ENCODE results near the gene ELK4.
A peak's percentile ranks its signal among the peaks of the same experiment; 100 is the strongest.

The ELK4 gene

GRCh38 chr1:205631768-205632668, at the start of gene ELK4:
TSS of gene ELK4 (minus strand) at chr1:205632011. CDS start at chr1:205623882, 8,129 bp downstream.
- no peak for FAIRE-seq

GRCh38 chr1:205681364-205681763, 49.6 kb upstream of the ELK4 start:
- FAIRE-seq, result no peak

GRCh38 chr1:205680073-205680851, 48.5 kb upstream of the ELK4 start, which contains the start of gene SLC45A3:
TSS of gene SLC45A3 (minus strand) at chr1:205680509. CDS start at chr1:205664656, 15,853 bp downstream.
- no peak for FAIRE-seq

GRCh38 chr1:205678286-205679111, 46.7 kb upstream of the ELK4 start:
- no peak for FAIRE-seq

GRCh38 chr1:205677167-205677566, 45.4 kb upstream of the ELK4 start:
- FAIRE-seq, result no peak

DNA sequence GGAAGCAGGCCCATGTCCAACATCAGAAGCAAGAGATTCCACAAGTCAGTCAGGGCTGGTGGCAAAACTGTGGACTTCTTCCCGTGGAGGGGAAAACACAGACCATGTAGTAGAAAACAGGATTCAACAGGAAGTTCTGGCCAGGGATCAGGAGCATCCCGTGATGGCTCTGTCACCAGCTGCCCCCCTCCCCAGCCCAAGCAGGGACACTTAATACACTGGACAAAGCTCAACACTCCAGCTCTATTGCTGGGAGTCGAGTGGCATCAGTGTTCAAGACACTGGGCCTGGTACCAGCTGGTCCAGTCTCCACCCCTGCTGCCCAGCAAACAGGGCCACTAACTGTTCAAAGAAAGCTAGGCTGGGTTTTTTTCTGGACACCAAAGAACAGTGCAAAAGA, 44.8 kb upstream of the ELK4 start:
- FAIRE-seq, result no peak

- FAIRE-seq, result no peak
These were observed 44.2 kb upstream of the ELK4 start for GRCh38 chr1:205676002-205676401.

- FAIRE-seq, result no peak
These were observed 43.4 kb upstream of the ELK4 start for GRCh38 chr1:205675247-205675646.

GRCh38 chr1:205672970-205673369, 41.2 kb upstream of the ELK4 start:
- FAIRE-seq, result no peak

DNA sequence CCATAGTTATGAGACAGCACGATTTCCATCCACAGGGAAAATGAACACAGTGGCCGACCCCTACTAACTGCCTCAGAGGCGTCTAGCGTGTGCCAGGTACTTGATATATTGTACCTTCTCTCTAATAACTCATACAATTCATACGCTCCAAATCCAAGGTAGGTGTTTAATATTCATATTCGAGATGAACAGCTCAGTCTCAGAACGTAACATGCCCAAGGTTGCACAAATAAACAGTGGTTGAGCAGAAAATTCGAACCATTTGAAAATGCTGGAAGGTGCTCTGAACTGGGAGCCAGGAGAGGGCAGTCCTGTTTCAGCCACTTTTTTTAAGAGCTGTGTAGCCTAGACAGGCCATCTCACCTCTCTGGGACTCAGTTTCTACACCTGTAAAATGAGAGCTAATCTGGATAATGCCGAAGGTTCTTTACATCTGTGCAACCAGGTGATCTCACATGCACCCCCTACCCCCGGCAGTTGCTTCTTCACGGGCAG, 40.6 kb upstream of the ELK4 start:
- no peak for FAIRE-seq

GRCh38 chr1:205670611-205671430, 39.0 kb upstream of the ELK4 start:
- no peak for FAIRE-seq

GRCh38 chr1:205670150-205670446, 38.3 kb upstream of the ELK4 start:
- no peak for FAIRE-seq

- FAIRE-seq, result no peak
These were observed 37.7 kb upstream of the ELK4 start for GRCh38 chr1:205669341-205670149.

GRCh38 chr1:205668951-205669340, 37.1 kb upstream of the ELK4 start:
- FAIRE-seq, result no peak

DNA sequence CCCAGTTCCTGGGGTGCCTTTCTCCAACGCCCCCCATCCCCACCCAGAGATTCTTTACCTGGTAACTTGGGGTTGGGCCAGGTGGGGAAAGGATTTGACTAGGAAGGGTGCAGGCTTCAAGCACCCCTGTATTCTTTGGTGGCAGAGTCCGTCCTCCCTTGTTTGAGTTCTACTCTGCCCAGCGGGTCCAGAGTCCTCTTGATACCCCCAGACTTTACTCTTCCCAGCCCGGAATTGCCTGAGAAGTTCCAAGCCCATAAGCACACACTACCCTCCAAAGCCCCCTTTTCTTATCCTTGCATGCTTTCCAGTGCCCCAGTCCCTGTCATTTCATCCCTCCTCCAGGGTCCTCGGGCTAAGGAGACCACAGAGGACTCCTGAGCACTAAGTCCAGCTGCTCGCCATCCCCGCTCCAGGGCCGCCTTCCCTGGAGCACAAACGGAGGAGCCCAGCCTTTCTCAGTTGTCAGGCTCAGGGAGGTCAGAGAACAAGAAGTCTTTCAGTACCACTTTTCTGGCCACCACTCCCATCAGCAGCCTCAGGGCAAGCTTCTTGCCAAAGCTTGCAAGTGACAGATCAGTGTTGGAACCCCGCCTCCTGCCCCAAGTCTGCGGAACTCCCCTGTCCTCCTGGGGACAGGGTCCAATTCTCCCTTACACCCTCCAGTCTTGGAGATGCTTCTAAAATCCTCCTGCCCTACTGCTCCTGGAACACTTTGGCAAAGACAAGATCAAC, 36.3 kb upstream of the ELK4 start:
- no peak for FAIRE-seq

DNA sequence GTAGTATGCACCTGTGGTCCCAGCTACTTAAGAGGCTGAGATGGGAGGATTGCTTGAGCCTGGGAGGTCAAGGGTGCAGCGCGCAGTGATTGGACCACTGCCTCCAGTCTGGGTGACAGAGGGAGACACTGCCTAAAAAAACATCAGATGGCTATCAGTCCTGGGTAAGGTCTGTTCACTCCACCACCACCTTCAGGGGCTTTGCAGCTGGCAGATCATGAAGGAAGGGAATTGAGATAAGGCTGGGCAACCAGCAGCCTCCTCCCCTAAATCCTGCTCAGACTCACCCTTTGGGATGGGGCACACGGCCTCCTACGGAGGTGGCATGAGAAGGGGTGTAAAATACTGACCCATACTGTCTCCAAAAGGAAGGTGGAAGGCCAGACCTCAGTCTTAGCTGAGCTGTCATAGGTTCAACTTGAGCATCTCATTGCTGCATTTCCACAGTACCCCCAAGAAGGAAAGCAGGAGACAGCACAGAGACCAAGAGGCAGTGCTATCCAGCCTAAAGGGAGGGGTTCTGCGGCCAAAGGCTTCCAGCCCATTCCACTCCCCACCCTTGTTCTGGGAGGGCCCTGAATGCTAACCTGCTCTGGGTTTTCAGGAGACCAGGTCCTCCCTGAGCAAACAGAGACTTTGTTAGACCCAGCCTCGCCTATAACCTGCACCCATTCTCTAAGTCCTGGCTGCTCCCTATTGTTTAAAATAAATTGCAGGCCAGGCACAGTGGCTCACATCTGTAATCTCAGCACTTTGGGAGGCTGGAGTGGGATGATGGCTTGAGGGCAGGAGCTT, 34.8 kb upstream of the ELK4 start:
- FAIRE-seq, result no peak

DNA sequence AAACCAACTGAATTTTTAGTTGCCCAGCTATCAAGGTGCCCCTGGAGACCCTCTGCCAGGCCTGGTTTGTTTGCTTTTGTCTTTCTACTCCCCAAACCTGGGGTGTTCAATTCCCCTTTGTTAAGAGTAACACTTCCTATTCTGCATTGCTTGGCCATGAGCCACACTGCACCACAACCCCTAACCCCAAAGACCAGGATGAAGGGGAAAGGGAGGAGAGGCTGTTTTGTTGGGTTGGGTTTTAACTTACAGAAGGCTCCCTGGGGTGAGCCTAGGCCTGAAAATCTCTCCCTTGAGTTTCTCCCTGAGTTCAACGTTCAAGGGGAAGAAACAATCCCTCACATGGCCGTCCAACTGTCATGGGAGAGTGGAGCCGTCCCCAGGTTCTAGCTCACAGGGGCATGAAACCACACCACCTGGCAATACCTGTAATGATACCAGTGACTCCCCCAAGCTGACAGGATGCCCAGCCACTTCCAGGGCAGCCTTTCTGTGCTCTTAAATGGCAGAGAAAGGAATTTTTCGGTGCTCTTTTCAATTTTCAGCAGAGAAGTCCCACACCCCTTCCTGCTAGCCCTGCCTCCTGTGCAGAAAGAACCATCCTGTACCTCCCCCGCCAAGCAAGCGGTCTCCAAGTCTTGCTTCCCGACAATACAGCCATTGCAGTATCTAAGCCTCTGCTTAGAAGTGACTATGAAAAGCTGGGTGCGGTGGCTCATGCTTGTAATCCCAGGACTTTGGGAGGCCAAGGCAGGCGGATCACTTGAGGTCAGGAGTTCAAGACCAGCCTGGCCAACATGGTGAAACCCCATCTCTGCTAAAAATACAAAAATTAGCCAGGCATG, 33.6 kb upstream of the ELK4 start:
- no peak for FAIRE-seq

DNA sequence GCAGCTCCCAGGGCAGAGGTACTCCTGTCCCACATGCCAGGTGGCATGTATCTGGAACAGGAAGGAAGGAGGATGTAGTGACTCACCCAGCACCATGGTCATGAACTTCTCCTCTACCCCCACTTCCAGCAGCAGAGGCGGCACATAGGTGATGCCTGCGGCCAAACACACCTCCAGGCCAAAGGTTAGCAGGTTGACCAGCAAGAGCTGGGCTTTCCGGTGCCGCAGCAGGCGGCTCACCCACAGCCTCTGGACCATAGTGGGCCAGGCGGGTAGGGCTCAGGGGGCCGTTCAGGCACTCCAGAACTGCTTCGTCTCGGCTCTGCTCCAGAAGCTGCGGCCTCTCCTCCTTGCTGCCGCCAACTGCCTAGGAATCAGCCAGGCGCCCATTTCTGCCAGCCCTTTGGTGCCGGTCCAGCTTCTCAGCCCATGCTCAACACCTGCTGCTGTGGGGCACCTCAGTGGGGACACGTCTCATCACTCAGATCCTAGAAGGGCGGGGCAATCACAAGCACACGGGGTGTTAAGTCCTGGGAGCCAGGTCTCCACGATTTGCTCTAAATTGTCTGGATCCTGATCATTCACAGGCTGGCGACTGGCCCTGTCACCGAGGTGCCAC, 32.7 kb upstream of the ELK4 start:
- FAIRE-seq, result peak; percentile 51

Measured in islet of Langerhans (tissue), 1 donor.